D721Med (cell line): ENCODE results near the gene SAFB.

Experiments used
- DNase-seq: peaks from one replicate; pipeline ENCODE4 v3.0.0; 2011; ENCODE audit warnings: low spot score; ENCODE audit not compliant: insufficient read length
- FAIRE-seq: peaks from 2 replicates; lab custom pipeline; 2011; peaks lifted over from hg19 to GRCh38; lab: Jason Lieb, UNC
- TF ChIP-seq, protein P1 (sequence below): IDR thresholded peaks from 2 replicates; pipeline ENCODE4 v1.5.1; 2012; ENCODE audit warnings: mild to moderate bottlenecking, control low read depth; ENCODE audit not compliant: insufficient read depth; ENCODE audit errors: missing control alignments

Gene SAFB

GRCh38 chr19:5627395-5627904 is 4.6 kb downstream of the SAFB start:
- TF ChIP-seq, protein P1, sequence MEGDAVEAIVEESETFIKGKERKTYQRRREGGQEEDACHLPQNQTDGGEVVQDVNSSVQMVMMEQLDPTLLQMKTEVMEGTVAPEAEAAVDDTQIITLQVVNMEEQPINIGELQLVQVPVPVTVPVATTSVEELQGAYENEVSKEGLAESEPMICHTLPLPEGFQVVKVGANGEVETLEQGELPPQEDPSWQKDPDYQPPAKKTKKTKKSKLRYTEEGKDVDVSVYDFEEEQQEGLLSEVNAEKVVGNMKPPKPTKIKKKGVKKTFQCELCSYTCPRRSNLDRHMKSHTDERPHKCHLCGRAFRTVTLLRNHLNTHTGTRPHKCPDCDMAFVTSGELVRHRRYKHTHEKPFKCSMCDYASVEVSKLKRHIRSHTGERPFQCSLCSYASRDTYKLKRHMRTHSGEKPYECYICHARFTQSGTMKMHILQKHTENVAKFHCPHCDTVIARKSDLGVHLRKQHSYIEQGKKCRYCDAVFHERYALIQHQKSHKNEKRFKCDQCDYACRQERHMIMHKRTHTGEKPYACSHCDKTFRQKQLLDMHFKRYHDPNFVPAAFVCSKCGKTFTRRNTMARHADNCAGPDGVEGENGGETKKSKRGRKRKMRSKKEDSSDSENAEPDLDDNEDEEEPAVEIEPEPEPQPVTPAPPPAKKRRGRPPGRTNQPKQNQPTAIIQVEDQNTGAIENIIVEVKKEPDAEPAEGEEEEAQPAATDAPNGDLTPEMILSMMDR: no peak

GRCh38 chr19:5628461-5628860 is 5.6 kb downstream of the SAFB start:
- FAIRE-seq (no peak), DNase-seq (no peak)
- TF ChIP-seq, protein P1: no peak

More at GRCh38 chr19:5627395-5627904, 4.6 kb downstream of the SAFB start:
- FAIRE-seq: no peak
- DNase-seq: peak; percentile 52

- DNase-seq (no peak), FAIRE-seq (no peak)
- TF ChIP-seq, protein P1: no peak
These were observed 6.1 kb downstream of the SAFB start for GRCh38 chr19:5628919-5629481.

DNA sequence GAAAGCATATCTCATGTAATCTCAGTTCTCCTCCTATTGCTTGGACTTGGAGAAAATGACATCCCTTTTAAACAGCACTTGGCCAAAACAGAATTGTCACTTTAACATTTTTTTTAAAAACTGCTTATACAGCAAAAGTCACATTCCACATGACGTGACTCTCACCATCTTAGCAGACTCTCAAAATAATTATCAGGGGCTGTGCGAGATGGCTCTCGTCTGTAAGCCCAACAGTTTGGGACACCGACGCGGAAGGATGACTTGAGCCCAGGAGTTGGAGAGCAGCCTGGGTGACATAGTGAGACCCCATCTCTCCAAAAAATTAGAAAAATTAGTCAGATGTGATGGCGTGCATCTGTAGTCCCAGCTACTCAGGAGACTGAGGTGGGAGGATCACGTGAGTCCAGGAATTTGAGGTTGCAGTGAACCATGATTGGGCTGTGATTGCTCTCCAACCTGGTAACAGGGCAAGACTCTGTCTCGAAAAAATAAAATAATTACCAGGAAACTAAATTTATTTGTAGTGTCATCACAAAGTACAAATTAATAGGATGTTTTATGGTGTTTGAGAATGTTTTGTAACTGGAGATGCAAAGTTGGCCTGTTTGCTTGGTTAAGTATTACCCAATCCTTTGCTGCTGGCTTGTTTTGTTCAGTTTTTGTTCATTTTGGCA is 8.8 kb downstream of the SAFB start:
- TF ChIP-seq, protein P1: no peak
- no peak for FAIRE-seq

GRCh38 chr19:5632241-5632612 is 9.3 kb downstream of the SAFB start:
- TF ChIP-seq, protein P1: no peak
- DNase-seq: no peak
- no peak for FAIRE-seq

More for the DNA sequence above, 8.8 kb downstream of the SAFB start:
- DNase-seq: no peak

DNA sequence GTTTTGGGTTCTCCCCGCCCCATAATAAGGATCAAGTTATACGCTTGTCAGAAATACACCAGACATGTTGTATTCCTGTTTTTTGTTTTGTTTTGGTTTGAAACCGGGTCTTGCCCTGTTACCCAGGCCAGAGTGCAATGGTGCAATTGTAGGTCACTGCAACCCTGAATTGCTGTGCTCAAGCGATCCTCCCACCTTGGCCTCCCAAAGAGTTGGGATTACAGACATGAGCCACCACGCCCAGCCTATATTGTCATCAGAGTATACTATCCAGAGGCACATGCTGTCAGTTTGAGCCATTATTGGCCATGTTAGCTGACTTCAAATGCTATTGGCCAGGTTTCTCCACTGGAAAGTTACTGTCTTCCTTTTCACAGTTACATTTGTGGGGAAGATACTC is 9.8 kb downstream of the SAFB start:
- TF ChIP-seq, protein P1: no peak
- DNase-seq: no peak
- no peak for FAIRE-seq

- FAIRE-seq (no peak), DNase-seq (no peak)
- TF ChIP-seq, protein P1: no peak
These were observed 12.5 kb downstream of the SAFB start for GRCh38 chr19:5635427-5635826.
